ENCODE results near the gene CD7.
A peak's percentile ranks its signal among the peaks of the same experiment; 100 is the strongest.

Gene CD7

GRCh38 chr17:82334622-82335394, 17.4 kb upstream of the CD7 start:
- CTCF ChIA-PET = interaction anchor here (1.5 to 2.7 kb wide), 3 partner anchors 9 to 33 kb away, joined by 4 to 8 read pairs (median 4); no protein-coding TSS in a partner anchor
- POLR2A ChIA-PET = interaction anchor here (0.6 kb wide), 1 partner anchor 80 kb away, joined by 3 read pairs; no protein-coding TSS in a partner anchor
- no peak for DNase-seq (ENCODE audit: low read depth, low spot score)

DNA sequence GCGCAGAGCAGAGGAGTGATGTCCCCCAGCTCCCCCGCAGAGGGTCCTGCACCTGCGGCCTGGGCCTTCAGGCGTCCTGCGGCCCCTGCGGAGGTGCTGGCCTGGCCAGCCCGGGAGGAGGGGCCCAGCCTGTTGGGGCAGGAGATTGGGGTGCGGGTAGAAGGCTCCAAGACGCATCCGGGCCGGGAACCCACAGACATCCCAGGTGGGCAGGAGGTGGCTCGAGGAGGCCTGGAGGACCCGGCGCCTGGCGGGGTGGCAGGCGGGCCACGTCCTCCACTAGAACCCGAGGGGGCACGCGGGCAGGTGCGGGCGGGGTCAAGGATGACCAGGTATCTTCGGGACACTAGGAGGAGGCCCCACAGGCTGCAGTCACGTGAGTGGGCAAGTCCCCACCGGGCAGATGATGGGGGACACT, 16.8 kb upstream of the CD7 start:
- peak overlapping the region; percentile 59 for H3K4me3 ChIP-seq (ENCODE audit: low read depth, low read length)
- ChIA-PET POLR2A (interaction anchor here (0.6 to 1.4 kb wide), 2 partner anchors 42 to 81 kb away, joined by 3 read pairs; no protein-coding TSS in a partner anchor), CTCF (interaction anchor here (1.1 to 2.7 kb wide), 6 partner anchors 9 to 93 kb away, joined by 3 to 8 read pairs (median 3); no protein-coding TSS in a partner anchor)
- DNase-seq (ENCODE audit: low read depth, low spot score) = no peak
- TF ChIP-seq, protein P1, sequence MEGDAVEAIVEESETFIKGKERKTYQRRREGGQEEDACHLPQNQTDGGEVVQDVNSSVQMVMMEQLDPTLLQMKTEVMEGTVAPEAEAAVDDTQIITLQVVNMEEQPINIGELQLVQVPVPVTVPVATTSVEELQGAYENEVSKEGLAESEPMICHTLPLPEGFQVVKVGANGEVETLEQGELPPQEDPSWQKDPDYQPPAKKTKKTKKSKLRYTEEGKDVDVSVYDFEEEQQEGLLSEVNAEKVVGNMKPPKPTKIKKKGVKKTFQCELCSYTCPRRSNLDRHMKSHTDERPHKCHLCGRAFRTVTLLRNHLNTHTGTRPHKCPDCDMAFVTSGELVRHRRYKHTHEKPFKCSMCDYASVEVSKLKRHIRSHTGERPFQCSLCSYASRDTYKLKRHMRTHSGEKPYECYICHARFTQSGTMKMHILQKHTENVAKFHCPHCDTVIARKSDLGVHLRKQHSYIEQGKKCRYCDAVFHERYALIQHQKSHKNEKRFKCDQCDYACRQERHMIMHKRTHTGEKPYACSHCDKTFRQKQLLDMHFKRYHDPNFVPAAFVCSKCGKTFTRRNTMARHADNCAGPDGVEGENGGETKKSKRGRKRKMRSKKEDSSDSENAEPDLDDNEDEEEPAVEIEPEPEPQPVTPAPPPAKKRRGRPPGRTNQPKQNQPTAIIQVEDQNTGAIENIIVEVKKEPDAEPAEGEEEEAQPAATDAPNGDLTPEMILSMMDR (IDR thresholded peaks at IDR 0.05; ENCODE audit: insufficient read depth, low read length, missing control alignments) = no peak

More at GRCh38 chr17:82334622-82335394, 17.4 kb upstream of the CD7 start:
- peak overlapping the region; percentile 30 for H3K4me3 ChIP-seq (ENCODE audit: low read depth, low read length)
- TF ChIP-seq, protein P1 (IDR thresholded peaks at IDR 0.05; ENCODE audit: insufficient read depth, low read length, missing control alignments) = no peak

- DNase-seq (ENCODE audit: low read depth, low spot score) = no peak
- ChIA-PET CTCF (interaction anchor here (0.9 to 2.7 kb wide), 10 partner anchors 10 to 92 kb away, joined by 3 to 8 read pairs (median 4); partner anchors contain the start of gene CD7), POLR2A (interaction anchor here (1.4 kb wide), 1 partner anchor 41 kb away, joined by 3 read pairs; no protein-coding TSS in a partner anchor)
- peak within 1 kb of the TSS; percentile 59 for H3K4me3 ChIP-seq (ENCODE audit: low read depth, low read length)
- TF ChIP-seq, protein P1 (IDR thresholded peaks at IDR 0.05; ENCODE audit: insufficient read depth, low read length, missing control alignments) = no peak
Measured at GRCh38 chr17:82333279-82334171, 16.1 kb upstream of the CD7 start, which contains the start of gene SECTM1. TSS of gene SECTM1 (minus strand) at chr17:82333766. CDS start at chr17:82327240, 6,526 bp downstream.

DNA sequence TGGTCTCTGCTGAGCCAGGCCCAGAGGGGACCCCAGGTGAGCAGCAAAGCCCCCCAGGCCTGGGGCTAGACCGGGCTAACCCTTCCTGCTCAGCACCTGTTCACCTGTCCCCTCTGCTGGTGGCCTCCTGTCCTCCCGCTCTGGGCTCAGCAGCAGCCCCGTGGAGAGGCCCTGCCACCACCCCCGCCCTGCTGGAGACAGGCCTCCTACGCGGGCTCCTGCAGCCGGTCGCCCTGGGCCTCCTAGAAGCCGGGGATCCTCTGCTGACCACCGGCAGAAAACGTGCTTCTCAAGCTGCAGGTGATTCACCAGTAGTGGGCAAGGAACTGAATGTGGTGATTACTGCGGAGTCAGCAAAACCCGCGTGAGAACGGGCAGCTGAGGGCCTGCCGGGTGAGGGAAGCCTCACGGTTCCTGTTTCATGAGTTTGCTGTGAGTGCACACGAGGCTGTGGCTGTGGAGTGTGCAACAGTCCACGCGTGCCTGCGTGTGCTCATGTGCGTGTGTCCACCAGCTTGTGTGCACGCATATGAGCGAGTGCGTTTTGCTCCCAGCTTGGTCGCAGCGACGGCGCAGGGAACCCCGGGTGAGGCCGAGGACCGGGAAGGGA, 15.4 kb upstream of the CD7 start:
- no peak for DNase-seq (ENCODE audit: low read depth, low spot score)
- ChIA-PET POLR2A (interaction anchor here (1.4 kb wide), 1 partner anchor 40 kb away, joined by 3 read pairs; no protein-coding TSS in a partner anchor), CTCF (interaction anchor here (0.9 to 2.7 kb wide), 9 partner anchors 11 to 92 kb away, joined by 3 to 8 read pairs (median 3); partner anchors contain the start of gene CD7)
- TF ChIP-seq, protein P1 (IDR thresholded peaks at IDR 0.05; ENCODE audit: insufficient read depth, low read length, missing control alignments) = no peak
- peak overlapping the region; percentile 59 for H3K4me3 ChIP-seq (ENCODE audit: low read depth, low read length)

- no peak for DNase-seq (ENCODE audit: low read depth, low spot score)
- ChIA-PET POLR2A (no interaction called here), CTCF (interaction anchor here (3.0 kb wide), 1 partner anchor 10 kb away, joined by 13 read pairs; no protein-coding TSS in a partner anchor)
- no peak overlapping the region for H3K4me3 ChIP-seq (ENCODE audit: low read depth, low read length)
- TF ChIP-seq, protein P1 (IDR thresholded peaks at IDR 0.05; ENCODE audit: insufficient read depth, low read length, missing control alignments) = no peak
Measured at GRCh38 chr17:82331345-82331939, 14.0 kb upstream of the CD7 start.

Measured in AG04449 (cell line).